ENCODE results near the gene ZDHHC11.

ZDHHC11 gene

DNA sequence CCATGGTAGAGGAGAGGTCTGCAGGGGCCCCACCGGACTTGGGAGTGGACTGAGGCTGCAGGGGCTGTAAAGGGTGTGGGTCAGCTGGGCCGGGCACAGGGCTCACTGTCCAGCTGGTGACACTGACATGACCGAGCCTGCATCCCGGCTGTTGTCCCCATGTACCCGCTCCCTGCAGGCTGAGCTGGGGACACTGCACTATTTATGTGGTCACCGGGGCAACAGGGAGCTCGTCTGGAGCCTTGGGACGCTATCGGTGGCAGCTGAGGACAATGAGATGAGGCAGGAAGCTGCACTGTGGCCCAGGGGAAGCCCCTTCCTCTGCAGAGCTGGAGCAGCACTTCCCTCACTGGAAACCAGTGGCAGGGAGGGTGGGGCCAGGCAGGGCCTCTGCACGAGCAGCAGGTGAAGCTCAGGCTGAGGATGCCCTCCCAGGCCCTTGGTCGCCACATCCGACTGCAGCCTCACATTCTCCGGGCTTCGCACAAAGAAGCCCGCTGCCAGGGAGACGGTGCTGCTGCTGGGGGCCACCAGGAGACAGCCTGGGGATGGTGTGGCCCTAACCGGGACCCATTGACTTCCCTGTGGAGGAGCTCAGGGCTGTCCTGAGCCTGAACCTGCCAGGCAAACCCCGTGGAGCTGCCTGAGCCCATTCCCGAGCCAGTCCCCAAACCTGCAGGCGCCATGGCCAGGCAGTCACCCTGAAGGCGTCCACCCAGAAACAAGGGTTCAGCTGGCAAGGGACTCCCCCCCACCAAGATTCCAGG lies 92.7 kb downstream of the ZDHHC11 start:
- TF ChIP-seq SIN3A (IDR thresholded peaks at IDR 0.05; ENCODE audit: borderline replicate concordance, insufficient read depth, low read length) (no peak), FOXP2 (optimal IDR thresholded peaks at IDR 0.05; ENCODE audit: borderline replicate concordance, extremely low read depth, extremely low read length, insufficient read depth) (no peak), POLR2AphosphoS5 (IDR thresholded peaks at IDR 0.05; ENCODE audit: low read depth, low read length) (no peak), TAF1 (IDR thresholded peaks at IDR 0.05; ENCODE audit: borderline replicate concordance, insufficient read depth, low read length) (no peak)
- TF ChIP-seq, protein P1, sequence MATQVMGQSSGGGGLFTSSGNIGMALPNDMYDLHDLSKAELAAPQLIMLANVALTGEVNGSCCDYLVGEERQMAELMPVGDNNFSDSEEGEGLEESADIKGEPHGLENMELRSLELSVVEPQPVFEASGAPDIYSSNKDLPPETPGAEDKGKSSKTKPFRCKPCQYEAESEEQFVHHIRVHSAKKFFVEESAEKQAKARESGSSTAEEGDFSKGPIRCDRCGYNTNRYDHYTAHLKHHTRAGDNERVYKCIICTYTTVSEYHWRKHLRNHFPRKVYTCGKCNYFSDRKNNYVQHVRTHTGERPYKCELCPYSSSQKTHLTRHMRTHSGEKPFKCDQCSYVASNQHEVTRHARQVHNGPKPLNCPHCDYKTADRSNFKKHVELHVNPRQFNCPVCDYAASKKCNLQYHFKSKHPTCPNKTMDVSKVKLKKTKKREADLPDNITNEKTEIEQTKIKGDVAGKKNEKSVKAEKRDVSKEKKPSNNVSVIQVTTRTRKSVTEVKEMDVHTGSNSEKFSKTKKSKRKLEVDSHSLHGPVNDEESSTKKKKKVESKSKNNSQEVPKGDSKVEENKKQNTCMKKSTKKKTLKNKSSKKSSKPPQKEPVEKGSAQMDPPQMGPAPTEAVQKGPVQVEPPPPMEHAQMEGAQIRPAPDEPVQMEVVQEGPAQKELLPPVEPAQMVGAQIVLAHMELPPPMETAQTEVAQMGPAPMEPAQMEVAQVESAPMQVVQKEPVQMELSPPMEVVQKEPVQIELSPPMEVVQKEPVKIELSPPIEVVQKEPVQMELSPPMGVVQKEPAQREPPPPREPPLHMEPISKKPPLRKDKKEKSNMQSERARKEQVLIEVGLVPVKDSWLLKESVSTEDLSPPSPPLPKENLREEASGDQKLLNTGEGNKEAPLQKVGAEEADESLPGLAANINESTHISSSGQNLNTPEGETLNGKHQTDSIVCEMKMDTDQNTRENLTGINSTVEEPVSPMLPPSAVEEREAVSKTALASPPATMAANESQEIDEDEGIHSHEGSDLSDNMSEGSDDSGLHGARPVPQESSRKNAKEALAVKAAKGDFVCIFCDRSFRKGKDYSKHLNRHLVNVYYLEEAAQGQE (IDR thresholded peaks at IDR 0.05; ENCODE audit: insufficient read depth in 1 of 2, low read depth in 2 of 2, low read length in 2 of 2) = no peak

- TF ChIP-seq POLR2AphosphoS5 (IDR thresholded peaks at IDR 0.05; ENCODE audit: low read depth, low read length) (no peak), FOXP2 (optimal IDR thresholded peaks at IDR 0.05; ENCODE audit: borderline replicate concordance, extremely low read depth, extremely low read length, insufficient read depth) (no peak)
Measured at GRCh38 chr5:757346-757930, 93.3 kb downstream of the ZDHHC11 start.

DNA sequence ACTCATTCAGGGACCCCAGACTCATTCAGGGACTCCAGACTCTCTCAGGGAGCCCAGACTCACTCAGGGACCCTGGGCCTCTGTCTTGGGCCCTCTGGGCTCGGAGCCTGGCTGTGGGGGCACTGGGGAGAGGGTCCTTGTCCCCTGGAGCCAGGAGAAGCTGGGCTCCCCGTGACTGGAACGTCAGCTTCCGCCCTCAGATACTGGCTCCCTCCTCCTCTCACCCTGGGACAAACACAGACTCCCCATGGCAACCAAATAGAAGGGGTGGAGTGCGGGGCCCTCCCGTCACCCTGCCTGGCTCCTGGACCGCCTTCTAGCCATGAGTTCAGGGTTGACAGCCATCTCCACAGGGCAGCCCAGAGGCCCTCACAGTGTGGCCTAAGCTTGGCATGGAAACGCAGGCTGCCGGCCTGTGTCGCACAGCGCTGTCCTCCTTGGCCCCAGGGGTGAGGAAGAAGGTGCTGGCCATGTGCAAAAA lies 93.9 kb downstream of the ZDHHC11 start:
- TF ChIP-seq, protein P1 (IDR thresholded peaks at IDR 0.05; ENCODE audit: insufficient read depth in 1 of 2, low read depth in 2 of 2, low read length in 2 of 2) = no peak
- TF ChIP-seq FOXP2 (optimal IDR thresholded peaks at IDR 0.05; ENCODE audit: borderline replicate concordance, extremely low read depth, extremely low read length, insufficient read depth) (no peak), SIN3A (IDR thresholded peaks at IDR 0.05; ENCODE audit: borderline replicate concordance, insufficient read depth, low read length) (no peak), TAF1 (IDR thresholded peaks at IDR 0.05; ENCODE audit: borderline replicate concordance, insufficient read depth, low read length) (no peak), POLR2AphosphoS5 (IDR thresholded peaks at IDR 0.05; ENCODE audit: low read depth, low read length) (no peak)

GRCh38 chr5:756171-756570 lies 94.6 kb downstream of the ZDHHC11 start:
- no peak for TF ChIP-seq TAF1 (IDR thresholded peaks at IDR 0.05; ENCODE audit: borderline replicate concordance, insufficient read depth, low read length)

- TF ChIP-seq, protein P1 (IDR thresholded peaks at IDR 0.05; ENCODE audit: insufficient read depth in 1 of 2, low read depth in 2 of 2, low read length in 2 of 2) = no peak
- TF ChIP-seq POLR2AphosphoS5 (IDR thresholded peaks at IDR 0.05; ENCODE audit: low read depth, low read length) (no peak), TAF1 (IDR thresholded peaks at IDR 0.05; ENCODE audit: borderline replicate concordance, insufficient read depth, low read length) (no peak), SIN3A (IDR thresholded peaks at IDR 0.05; ENCODE audit: borderline replicate concordance, insufficient read depth, low read length) (no peak), FOXP2 (optimal IDR thresholded peaks at IDR 0.05; ENCODE audit: borderline replicate concordance, extremely low read depth, extremely low read length, insufficient read depth) (no peak)
Measured at GRCh38 chr5:751496-751895, 99.3 kb downstream of the ZDHHC11 start.

DNA sequence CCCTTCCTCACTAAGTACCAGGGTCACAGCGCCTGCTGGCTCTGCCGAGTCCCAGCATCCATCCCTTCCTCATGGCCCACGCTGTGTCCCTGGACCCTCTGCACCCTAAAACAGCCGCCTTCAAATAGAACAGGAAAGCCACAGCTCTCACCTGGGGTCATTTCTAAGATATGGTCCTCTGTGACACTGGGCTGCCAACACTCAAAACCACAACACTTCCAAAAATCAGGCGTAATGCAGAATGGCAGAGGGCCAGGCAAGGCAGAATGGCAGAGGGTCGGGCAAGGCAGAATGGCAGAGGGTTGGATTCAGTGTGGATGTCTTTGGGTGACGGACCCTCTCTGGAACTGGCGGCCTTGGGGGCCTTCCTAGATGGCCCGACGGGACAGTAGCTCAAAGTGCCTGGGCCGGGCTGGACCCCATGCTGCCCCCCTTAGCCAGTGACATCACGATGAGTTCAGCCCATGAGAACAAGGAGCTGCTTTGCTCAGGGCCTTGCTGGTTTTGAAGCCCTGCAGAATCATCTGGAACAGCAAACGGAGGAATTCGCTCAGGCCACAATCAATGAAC lies 101.6 kb downstream of the ZDHHC11 start:
- no peak for TF ChIP-seq FOXP2 (optimal IDR thresholded peaks at IDR 0.05; ENCODE audit: borderline replicate concordance, extremely low read depth, extremely low read length, insufficient read depth)
- no peak for TF ChIP-seq SIN3A (IDR thresholded peaks at IDR 0.05; ENCODE audit: borderline replicate concordance, insufficient read depth, low read length)
- TF ChIP-seq TAF1 (IDR thresholded peaks at IDR 0.05; ENCODE audit: borderline replicate concordance, insufficient read depth, low read length) = no peak
- TF ChIP-seq POLR2AphosphoS5 (IDR thresholded peaks at IDR 0.05; ENCODE audit: low read depth, low read length) = no peak
- TF ChIP-seq, protein P1 (IDR thresholded peaks at IDR 0.05; ENCODE audit: insufficient read depth in 1 of 2, low read depth in 2 of 2, low read length in 2 of 2) = no peak
